ENCODE measurements around the gene MYPN.

Gene MYPN

DNA sequence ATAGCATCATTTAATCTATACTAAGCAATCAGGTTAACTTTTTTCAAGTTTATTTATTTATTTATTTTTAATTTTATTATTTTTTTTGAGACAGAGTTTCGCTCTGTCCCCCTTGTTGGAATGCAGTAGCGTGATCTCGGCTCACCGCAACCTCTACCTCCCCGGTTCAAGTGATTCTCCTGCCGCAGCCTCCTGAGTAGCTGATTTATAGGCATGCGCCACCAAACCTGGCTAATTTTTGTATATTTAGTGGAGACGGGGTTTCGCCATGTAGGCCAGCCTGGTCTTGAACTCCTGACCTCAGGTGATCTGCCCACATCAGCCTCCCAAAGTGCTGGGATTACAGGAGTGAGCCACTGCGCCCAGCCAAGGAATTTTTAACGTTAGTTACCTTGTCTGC is 635 bp upstream of the MYPN start:
- DNase-seq (ENCODE audit: low spot score) = no peak
- TF ChIP-seq, protein P1, sequence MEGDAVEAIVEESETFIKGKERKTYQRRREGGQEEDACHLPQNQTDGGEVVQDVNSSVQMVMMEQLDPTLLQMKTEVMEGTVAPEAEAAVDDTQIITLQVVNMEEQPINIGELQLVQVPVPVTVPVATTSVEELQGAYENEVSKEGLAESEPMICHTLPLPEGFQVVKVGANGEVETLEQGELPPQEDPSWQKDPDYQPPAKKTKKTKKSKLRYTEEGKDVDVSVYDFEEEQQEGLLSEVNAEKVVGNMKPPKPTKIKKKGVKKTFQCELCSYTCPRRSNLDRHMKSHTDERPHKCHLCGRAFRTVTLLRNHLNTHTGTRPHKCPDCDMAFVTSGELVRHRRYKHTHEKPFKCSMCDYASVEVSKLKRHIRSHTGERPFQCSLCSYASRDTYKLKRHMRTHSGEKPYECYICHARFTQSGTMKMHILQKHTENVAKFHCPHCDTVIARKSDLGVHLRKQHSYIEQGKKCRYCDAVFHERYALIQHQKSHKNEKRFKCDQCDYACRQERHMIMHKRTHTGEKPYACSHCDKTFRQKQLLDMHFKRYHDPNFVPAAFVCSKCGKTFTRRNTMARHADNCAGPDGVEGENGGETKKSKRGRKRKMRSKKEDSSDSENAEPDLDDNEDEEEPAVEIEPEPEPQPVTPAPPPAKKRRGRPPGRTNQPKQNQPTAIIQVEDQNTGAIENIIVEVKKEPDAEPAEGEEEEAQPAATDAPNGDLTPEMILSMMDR (IDR thresholded peaks at IDR 0.05; ENCODE audit: extremely low read depth, insufficient read depth, missing control alignments) = no peak
- in situ Hi-C loops (cut with MboI; ENCODE audit: low pct_unique_long_range_greater_than_20kb, low sequenced_read_pairs, unreplicated experiment) = no loop called here

DNA sequence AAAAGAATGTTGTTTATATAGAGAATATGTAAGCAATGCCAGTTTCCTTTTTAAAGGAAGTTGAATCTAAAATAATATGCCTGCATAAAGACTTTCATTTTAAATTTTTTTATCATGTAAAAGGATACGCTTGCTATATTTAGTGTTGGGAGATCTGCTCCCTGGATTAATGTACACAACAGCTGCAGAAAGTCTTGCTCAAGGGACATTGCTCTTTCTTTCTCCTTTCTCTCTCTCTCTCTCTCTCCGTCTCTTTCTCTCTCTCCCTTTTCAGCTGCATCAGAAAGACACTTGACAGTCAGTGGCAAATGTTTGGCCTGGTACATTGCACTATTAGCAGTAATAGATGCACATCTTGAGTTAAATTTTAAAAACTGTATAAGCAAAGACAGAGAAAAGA is 739 bp downstream of the MYPN start:
- TF ChIP-seq, protein P1 (IDR thresholded peaks at IDR 0.05; ENCODE audit: extremely low read depth, insufficient read depth, missing control alignments) = no peak
- in situ Hi-C loops (cut with MboI; ENCODE audit: low pct_unique_long_range_greater_than_20kb, low sequenced_read_pairs, unreplicated experiment) = no loop called here
- no peak for DNase-seq (ENCODE audit: low spot score)

DNA sequence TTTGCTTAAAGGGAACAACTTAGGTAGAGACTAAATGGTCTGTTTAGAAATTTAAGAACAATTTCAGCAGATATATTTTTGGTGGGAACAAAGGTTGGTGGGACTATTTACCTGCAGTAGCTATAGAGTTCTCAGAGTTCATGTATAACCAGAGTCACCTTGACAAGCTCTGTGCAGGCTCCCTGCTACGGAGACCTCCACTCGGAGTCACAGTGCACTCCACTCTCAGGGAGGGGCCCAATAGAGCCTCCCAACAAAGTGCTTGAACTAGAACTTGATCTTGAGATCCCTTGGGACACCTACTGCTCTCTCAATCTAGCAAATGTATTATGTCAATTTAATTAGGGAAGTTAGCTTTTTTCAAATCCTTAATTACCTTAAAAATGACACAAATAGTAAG is 2.3 kb downstream of the MYPN start:
- no peak for DNase-seq (ENCODE audit: low spot score)
- TF ChIP-seq, protein P1 (IDR thresholded peaks at IDR 0.05; ENCODE audit: extremely low read depth, insufficient read depth, missing control alignments) = no peak
- in situ Hi-C loops (cut with MboI; ENCODE audit: low pct_unique_long_range_greater_than_20kb, low sequenced_read_pairs, unreplicated experiment) = no loop called here

DNA sequence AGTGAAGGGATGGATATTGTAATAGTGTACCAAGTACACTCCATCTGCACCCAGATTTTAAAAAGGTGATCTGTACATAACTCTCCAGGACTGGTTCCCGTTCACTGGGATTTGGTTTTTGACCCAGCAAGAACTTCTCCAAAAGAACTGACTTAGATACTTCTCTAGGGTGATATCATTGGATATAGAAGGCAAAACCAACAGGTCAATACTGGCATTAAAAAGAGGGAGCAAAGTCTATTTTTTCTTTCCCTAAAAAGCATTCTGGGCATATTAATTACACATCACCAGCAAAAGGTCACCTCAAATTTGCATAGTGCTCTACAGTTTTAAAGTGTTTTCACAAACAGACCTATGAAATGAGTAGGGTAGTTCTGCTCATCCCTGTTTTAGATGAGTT is 3.5 kb downstream of the MYPN start:
- DNase-seq (ENCODE audit: low spot score) = no peak
- TF ChIP-seq, protein P1 (IDR thresholded peaks at IDR 0.05; ENCODE audit: extremely low read depth, insufficient read depth, missing control alignments) = no peak
- in situ Hi-C loops (cut with MboI; ENCODE audit: low pct_unique_long_range_greater_than_20kb, low sequenced_read_pairs, unreplicated experiment) = no loop called here

DNA sequence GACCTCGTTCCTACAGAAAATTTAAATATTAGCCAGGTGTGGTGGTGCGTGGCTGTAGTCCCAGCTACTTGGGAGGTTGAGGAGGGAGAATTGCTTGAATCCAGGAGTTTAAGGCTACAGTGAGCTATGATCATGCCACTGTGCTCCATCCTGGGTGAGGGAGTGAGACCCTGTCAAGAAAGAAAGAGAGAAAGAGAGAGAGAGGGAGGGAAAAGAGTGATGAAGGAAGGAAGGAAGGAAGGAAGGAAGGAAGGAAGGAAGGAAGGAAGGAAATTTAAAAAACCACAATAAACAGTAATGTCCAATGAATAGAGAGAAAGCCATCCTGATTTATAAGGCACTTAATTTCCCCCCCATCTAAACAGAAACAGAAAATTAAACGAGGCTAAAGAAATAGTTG is 9.4 kb downstream of the MYPN start:
- TF ChIP-seq, protein P1 (IDR thresholded peaks at IDR 0.05; ENCODE audit: extremely low read depth, insufficient read depth, missing control alignments) = no peak
- in situ Hi-C loops (cut with MboI; ENCODE audit: low pct_unique_long_range_greater_than_20kb, low sequenced_read_pairs, unreplicated experiment) = no loop called here

DNA sequence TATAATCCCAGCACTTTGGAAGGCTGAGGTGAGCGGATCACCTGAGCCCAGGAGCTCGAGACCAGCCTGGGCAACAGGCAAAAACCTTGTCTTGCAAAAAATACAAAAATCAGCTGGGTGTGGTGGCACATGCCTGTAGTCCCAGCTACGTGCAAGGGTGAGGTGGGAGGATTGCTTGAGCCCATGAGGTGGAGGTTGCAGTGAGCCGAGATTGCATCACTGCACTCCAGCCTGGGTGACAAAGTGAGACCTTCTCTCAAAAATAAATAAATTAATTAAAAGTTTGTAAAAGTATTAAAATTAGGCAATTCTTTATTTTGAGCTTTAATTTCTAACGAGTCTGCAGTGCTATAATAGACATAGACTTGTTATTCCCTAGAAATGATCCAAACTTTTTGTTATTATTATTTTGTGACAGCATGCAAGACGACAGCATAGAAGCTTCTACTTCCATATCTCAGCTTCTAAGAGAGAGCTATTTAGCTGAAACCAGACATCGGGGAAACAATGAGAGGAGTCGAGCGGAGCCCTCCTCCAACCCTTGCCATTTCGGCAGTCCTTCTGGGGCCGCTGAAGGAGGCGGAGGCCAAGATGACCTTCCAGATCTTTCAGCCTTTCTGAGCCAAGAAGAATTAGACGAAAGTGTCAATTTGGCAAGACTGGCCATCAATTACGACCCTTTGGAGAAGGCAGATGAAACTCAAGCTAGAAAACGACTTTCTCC is 11.9 kb downstream of the MYPN start:
- no peak for DNase-seq (ENCODE audit: low spot score)
- TF ChIP-seq, protein P1 (IDR thresholded peaks at IDR 0.05; ENCODE audit: extremely low read depth, insufficient read depth, missing control alignments) = no peak
- in situ Hi-C loops (cut with MboI; ENCODE audit: low pct_unique_long_range_greater_than_20kb, low sequenced_read_pairs, unreplicated experiment) = no loop called here

More for the DNA sequence above, 9.4 kb downstream of the MYPN start:
- DNase-seq (ENCODE audit: low spot score) = no peak

All from GM13977 (cell line).